ENCODE measurements around the gene NOTCH1. TPM values are rescaled to one million over a fixed set of nuclear protein-coding genes. Genes with fewer than 3 reads are reported as not detected.
A peak's percentile ranks its signal among the peaks of the same experiment; 100 is the strongest.

NOTCH1 gene
- total and polyA plus RNA-seq, 2 of the 13 experiments (the other 11 are each of a cell fraction or from before 2014, with no cell fraction given), result 0.09 to 0.35 TPM

DNA sequence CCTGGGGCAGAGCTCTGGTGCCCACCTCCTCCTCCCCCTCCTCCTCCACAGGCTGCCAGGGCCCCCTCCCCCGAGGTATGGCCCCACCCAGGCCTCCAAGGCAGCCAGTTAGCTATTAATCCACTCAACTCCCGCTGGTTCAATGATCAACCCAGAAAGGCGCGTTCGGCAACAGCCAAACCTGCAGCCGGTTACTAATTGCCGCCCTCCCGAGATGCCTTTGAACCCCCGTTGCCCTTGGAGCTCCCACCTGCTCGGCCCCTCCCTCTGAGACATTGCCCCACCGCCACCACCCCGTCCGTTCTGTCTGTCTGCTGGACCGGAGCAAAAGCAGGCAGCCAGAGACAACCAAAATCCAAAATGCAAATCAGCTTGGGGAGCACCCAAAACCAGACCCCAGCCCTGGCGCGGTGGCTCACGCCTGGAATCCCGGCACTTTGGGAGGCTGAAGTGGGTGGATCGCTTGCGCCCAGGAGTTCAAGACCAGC lies 25.8 kb downstream of the NOTCH1 start (continued):
- no peak for TF ChIP-seq RNF2 (conservative IDR thresholded peaks at IDR 0.05; ENCODE audit: low read depth)
- TF ChIP-seq, protein P1, sequence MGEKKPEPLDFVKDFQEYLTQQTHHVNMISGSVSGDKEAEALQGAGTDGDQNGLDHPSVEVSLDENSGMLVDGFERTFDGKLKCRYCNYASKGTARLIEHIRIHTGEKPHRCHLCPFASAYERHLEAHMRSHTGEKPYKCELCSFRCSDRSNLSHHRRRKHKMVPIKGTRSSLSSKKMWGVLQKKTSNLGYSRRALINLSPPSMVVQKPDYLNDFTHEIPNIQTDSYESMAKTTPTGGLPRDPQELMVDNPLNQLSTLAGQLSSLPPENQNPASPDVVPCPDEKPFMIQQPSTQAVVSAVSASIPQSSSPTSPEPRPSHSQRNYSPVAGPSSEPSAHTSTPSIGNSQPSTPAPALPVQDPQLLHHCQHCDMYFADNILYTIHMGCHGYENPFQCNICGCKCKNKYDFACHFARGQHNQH (CRISPR knock-in tag; IDR thresholded peaks at IDR 0.05), result no peak
- TF ChIP-seq FOXK1 (CRISPR knock-in tag; IDR thresholded peaks at IDR 0.05; ENCODE audit: borderline replicate concordance, low read depth), result no peak
- TF ChIP-seq, protein P2, sequence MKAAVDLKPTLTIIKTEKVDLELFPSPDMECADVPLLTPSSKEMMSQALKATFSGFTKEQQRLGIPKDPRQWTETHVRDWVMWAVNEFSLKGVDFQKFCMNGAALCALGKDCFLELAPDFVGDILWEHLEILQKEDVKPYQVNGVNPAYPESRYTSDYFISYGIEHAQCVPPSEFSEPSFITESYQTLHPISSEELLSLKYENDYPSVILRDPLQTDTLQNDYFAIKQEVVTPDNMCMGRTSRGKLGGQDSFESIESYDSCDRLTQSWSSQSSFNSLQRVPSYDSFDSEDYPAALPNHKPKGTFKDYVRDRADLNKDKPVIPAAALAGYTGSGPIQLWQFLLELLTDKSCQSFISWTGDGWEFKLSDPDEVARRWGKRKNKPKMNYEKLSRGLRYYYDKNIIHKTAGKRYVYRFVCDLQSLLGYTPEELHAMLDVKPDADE (CRISPR knock-in tag; IDR thresholded peaks at IDR 0.05), result no peak
- peak; percentile 56; the same call in 1 of the 2 replicates for TF ChIP-seq ZNF746 (CRISPR knock-in tag; IDR thresholded peaks at IDR 0.05)
- TF ChIP-seq ZNF891 (CRISPR knock-in tag; IDR thresholded peaks at IDR 0.05), result peak; percentile 63; the same call in 1 of the 2 replicates
- 0 out of 2 replicates have a peak, but pooled peaks have one; percentile 44 for TF ChIP-seq NFKB2 (CRISPR knock-in tag; IDR thresholded peaks at IDR 0.05; ENCODE audit: borderline replicate concordance)
- TF ChIP-seq BCL6 (CRISPR knock-in tag; IDR thresholded peaks at IDR 0.05), result 0 out of 2 replicates have a peak, but pooled peaks have one; percentile 12
- 0 out of 2 replicates have a peak, but pooled peaks have one; percentile 67 for TF ChIP-seq REPIN1 (CRISPR knock-in tag; IDR thresholded peaks at IDR 0.05; ENCODE audit: borderline replicate concordance, low read depth)
- TF ChIP-seq YEATS4 (CRISPR knock-in tag; IDR thresholded peaks at IDR 0.05; ENCODE audit: borderline replicate concordance), result peak; percentile 28; the same call in 1 of the 2 replicates
- TF ChIP-seq ZNF781 (CRISPR knock-in tag; IDR thresholded peaks at IDR 0.05; ENCODE audit: borderline replicate concordance, not compliant biosample characterization), result no peak
- TF ChIP-seq ATRX (CRISPR knock-in tag; IDR thresholded peaks at IDR 0.05; ENCODE audit: borderline replicate concordance), result no peak
- TF ChIP-seq, protein P3, sequence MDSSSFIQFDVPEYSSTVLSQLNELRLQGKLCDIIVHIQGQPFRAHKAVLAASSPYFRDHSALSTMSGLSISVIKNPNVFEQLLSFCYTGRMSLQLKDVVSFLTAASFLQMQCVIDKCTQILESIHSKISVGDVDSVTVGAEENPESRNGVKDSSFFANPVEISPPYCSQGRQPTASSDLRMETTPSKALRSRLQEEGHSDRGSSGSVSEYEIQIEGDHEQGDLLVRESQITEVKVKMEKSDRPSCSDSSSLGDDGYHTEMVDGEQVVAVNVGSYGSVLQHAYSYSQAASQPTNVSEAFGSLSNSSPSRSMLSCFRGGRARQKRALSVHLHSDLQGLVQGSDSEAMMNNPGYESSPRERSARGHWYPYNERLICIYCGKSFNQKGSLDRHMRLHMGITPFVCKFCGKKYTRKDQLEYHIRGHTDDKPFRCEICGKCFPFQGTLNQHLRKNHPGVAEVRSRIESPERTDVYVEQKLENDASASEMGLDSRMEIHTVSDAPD (CRISPR knock-in tag; IDR thresholded peaks at IDR 0.05), result peak; percentile 85; the same call in 1 of the 2 replicates
- no peak for TF ChIP-seq ZEB1 (IDR thresholded peaks at IDR 0.05; ENCODE audit: insufficient replicate concordance, low read depth)
- TF ChIP-seq, protein P4, sequence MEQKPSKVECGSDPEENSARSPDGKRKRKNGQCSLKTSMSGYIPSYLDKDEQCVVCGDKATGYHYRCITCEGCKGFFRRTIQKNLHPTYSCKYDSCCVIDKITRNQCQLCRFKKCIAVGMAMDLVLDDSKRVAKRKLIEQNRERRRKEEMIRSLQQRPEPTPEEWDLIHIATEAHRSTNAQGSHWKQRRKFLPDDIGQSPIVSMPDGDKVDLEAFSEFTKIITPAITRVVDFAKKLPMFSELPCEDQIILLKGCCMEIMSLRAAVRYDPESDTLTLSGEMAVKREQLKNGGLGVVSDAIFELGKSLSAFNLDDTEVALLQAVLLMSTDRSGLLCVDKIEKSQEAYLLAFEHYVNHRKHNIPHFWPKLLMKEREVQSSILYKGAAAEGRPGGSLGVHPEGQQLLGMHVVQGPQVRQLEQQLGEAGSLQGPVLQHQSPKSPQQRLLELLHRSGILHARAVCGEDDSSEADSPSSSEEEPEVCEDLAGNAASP (CRISPR knock-in tag; IDR thresholded peaks at IDR 0.05; ENCODE audit: borderline replicate concordance), result no peak
- TF ChIP-seq, protein P5, sequence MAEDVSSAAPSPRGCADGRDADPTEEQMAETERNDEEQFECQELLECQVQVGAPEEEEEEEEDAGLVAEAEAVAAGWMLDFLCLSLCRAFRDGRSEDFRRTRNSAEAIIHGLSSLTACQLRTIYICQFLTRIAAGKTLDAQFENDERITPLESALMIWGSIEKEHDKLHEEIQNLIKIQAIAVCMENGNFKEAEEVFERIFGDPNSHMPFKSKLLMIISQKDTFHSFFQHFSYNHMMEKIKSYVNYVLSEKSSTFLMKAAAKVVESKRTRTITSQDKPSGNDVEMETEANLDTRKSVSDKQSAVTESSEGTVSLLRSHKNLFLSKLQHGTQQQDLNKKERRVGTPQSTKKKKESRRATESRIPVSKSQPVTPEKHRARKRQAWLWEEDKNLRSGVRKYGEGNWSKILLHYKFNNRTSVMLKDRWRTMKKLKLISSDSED (CRISPR knock-in tag; IDR thresholded peaks at IDR 0.05), result no peak
- TF ChIP-seq HNRNPL (IDR thresholded peaks at IDR 0.05; ENCODE audit: low read depth, low read length), result peak; percentile 86; the same call in 1 of the 2 replicates
- no peak for TF ChIP-seq NFE2L2 (IDR thresholded peaks at IDR 0.05; ENCODE audit: low read length)
- TF ChIP-seq SIN3A (IDR thresholded peaks at IDR 0.05; ENCODE audit: borderline replicate concordance, low read depth, low read length), result no peak
